Measurements from ENCODE around the gene SEPTIN3.

The SEPTIN3 gene

DNA sequence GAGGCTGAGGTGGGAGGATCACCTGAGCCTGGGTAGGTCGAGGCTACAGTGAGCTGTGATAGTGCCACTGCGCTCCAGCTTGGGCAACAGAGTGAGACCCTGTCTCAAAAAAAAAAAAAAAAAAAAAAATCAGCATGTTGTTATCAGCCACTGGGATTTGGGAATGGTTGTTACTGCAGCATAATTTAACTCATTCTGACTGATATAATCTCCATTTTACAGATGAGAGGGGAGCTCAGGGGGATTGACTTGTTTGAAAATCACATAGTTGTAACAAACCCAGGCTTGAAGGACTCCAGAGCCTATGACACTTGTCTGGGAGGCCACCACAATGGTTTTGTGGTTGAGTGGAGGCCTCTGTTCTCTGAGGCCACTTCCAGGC lies 3.0 kb upstream of the SEPTIN3 start:
- no peak for DNase-seq (ENCODE audit: low read depth)
- TF ChIP-seq, protein P1, sequence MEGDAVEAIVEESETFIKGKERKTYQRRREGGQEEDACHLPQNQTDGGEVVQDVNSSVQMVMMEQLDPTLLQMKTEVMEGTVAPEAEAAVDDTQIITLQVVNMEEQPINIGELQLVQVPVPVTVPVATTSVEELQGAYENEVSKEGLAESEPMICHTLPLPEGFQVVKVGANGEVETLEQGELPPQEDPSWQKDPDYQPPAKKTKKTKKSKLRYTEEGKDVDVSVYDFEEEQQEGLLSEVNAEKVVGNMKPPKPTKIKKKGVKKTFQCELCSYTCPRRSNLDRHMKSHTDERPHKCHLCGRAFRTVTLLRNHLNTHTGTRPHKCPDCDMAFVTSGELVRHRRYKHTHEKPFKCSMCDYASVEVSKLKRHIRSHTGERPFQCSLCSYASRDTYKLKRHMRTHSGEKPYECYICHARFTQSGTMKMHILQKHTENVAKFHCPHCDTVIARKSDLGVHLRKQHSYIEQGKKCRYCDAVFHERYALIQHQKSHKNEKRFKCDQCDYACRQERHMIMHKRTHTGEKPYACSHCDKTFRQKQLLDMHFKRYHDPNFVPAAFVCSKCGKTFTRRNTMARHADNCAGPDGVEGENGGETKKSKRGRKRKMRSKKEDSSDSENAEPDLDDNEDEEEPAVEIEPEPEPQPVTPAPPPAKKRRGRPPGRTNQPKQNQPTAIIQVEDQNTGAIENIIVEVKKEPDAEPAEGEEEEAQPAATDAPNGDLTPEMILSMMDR (conservative IDR thresholded peaks at IDR 0.05; ENCODE audit: low read depth, low read length), result no peak
- no peak overlapping the region for H3K4me3 ChIP-seq (ENCODE audit: low read length)

GRCh38 chr22:41966607-41967240 lies 2.5 kb upstream of the SEPTIN3 start:
- DNase-seq (ENCODE audit: low read depth), result peak; percentile 43
- TF ChIP-seq, protein P1 (conservative IDR thresholded peaks at IDR 0.05; ENCODE audit: low read depth, low read length), result peak; percentile 43
- H3K4me3 ChIP-seq (ENCODE audit: low read length), result no peak overlapping the region

DNA sequence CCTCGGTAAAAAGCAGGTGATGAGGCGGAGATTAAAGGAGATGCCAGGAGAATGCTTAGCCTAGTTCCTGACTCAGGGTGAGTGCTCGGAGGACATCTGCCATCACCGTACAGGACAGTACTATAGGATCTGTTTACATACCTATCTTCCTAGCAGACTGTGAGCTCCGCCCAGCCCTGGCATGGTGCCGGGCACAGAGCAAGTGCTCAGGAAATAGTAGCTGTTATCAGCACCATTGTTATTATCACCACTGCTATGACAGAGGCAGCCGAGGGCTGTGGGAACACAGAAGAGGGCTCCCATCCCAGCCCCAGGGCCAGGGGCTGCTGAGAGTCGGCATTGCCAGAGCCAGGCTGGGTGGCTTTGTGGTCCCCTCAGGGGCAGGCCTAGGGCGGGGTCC lies 642 bp upstream of the SEPTIN3 start:
- no peak for DNase-seq (ENCODE audit: low read depth)
- no peak overlapping the region for H3K4me3 ChIP-seq (ENCODE audit: low read length)
- TF ChIP-seq, protein P1 (conservative IDR thresholded peaks at IDR 0.05; ENCODE audit: low read depth, low read length), result no peak

DNA sequence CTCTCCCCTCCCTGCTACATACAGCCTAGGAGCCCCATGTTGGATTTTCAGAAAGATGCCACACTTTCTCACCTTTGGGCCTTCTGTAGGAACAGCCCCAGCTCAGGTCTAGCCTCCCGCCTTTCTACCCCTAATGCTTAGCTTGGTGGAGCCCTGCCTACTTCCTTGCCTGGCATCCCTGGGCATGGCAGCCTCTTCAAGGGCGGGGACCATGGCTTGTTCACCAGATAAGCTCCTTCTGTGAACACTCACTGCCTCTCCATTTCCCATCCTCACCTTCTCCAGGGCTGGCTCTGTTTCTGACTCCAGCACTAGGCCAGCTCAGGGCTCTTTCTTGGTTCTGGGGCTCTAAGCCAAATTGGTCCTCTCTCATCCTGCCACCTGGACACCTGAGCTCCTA lies 1.4 kb downstream of the SEPTIN3 start:
- DNase-seq (ENCODE audit: low read depth), result no peak
- no peak overlapping the region for H3K4me3 ChIP-seq (ENCODE audit: low read length)
- TF ChIP-seq, protein P1 (conservative IDR thresholded peaks at IDR 0.05; ENCODE audit: low read depth, low read length), result no peak

GRCh38 chr22:41971431-41971830 lies 2.2 kb downstream of the SEPTIN3 start:
- DNase-seq (ENCODE audit: low read depth), result no peak
- TF ChIP-seq, protein P1 (conservative IDR thresholded peaks at IDR 0.05; ENCODE audit: low read depth, low read length), result no peak
- no peak overlapping the region for H3K4me3 ChIP-seq (ENCODE audit: low read length)

DNA sequence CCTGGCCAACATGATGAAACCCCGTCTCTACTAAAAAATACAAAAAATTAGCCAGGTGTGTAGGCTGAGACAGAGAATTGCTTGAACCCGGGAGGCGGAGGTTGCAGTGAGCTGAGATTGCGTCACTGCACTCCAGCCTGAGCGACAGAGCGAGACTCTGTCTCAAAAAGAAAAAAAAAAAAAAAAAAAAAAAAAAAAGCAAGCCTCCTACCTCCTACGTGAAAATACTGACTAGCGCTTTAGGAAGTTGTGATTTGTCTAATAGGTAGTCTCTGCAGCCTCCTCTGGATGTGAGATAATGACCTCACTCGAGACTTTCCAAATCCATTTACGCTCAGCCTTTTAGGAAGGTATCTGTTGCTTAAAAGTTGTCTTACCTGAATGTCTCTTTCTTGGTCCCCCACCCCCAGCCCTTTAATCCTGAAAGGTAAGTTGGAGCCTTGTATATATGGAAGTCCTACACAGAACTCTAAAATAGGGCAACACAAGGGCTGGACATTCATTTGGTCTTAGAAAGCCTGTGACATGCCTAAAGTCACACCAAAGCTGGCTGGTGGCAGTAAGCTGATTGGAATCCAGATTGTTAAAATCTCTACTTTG lies 5.5 kb downstream of the SEPTIN3 start:
- TF ChIP-seq, protein P1 (conservative IDR thresholded peaks at IDR 0.05; ENCODE audit: low read depth, low read length), result no peak
- H3K4me3 ChIP-seq (ENCODE audit: low read length), result no peak overlapping the region
- DNase-seq (ENCODE audit: low read depth), result no peak

Measured in retinal pigment epithelial cell (primary cell).